Suprapubic skin (tissue), 4 donors: ENCODE data around the gene RBMS1.

Experiments
- CTCF ChIP-seq, 2 donors: fragments of 200-600 bp in 1 of 2; fragments of 450-650 bp in 1 of 2; sonication (generic) in 1 of 2; IDR thresholded peaks; one replicate each; pipeline ENCODE4 v1.5.1; 2016 to 2019; ENCODE audit warnings: antibody characterized with exemption in 2 of 2, mild to moderate bottlenecking in 1 of 2, moderate library complexity in 1 of 2
- EP300 ChIP-seq: sonication (generic); formaldehyde crosslinking; IDR thresholded peaks from one replicate; pipeline ENCODE4 v1.6.1; 2017; ENCODE audit warnings: antibody characterized with exemption
- POLR2A ChIP-seq, 2 donors: fragments of 450-650 bp; IDR thresholded peaks; one replicate each; pipeline ENCODE4 v1.6.1; 2017; ENCODE audit warnings: antibody characterized with exemption in 2 of 2, mild to moderate bottlenecking in 2 of 2, moderate library complexity in 2 of 2
- POLR2AphosphoS5 ChIP-seq, 3 donors: sonication (generic); formaldehyde crosslinking; IDR thresholded peaks; one replicate each; pipeline ENCODE4 v1.6.1; 2017; ENCODE audit warnings: antibody characterized with exemption in 3 of 3

- TF ChIP-seq CTCF (IDR thresholded peaks at IDR 0.05) (no peak), POLR2AphosphoS5 (IDR thresholded peaks at IDR 0.05) (no peak), POLR2A (IDR thresholded peaks at IDR 0.05) (no peak), EP300 (no peak)
Observed at GRCh38 chr2:160426604-160427003, 67.0 kb downstream of the RBMS1 start.
